HG03342 (cell line): ENCODE results near the gene CYREN.
"Not testable (repeated sequence)": the region's sequence is repeated elsewhere in the genome, so short reads cannot be mapped to it uniquely, and the experiment has no call there.

Experiments
- ATAC-seq: cut with Tn5 transposase; IDR thresholded peaks from one replicate; pipeline ENCODE4 v1.9.1; 2021; ENCODE audit warnings: mild to moderate bottlenecking, moderate library complexity; ENCODE audit not compliant: unreplicated experiment

CYREN gene

DNA sequence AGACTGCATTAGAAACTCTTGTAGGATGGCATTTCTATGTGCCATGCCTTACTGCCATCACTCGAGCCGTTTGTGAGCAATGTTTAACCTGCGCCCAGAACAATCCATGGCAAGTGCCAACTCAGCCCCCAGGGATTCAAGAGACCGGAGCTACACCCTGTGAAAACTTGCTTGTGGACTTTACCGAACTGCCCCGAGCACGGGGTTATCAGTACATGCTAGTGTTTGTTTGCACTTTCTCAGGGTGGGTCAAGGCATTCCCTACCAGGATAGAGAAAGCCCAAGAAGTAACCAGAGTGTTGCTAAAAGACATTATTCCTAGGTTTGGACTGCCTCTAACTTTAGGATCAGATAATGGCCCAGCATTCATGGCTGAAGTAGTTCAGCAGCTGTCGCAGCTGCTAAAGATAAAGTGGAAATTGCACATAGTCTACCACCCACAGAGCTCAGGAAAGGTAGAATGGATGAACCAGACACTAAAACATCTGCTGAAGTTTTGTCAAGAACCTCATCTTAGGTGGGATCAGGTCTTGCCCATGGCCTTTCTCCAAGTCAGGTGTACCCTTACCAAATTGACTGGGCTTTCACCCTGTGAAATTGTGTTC lies 8.9 kb upstream of the CYREN start:
- no peak for ATAC-seq

DNA sequence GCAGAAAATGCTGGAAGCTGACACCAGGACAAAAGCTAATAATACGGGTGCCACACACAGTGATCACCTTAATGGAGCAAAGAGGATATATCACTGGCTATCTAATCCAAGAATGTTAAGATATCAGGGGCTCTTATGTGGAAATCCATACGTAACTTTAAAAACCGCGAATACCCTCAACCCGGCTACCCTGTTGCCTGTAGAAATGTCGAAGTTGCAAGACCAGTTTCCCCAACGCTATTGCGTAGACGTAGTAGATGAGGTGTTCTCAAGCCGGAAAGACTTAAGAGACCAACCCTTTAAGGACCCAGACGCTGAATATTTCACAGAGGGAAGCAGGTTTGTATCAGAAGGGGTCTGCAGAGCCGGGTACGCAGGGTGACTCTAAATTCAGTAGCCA lies 7.9 kb upstream of the CYREN start:
- ATAC-seq, result no peak

DNA sequence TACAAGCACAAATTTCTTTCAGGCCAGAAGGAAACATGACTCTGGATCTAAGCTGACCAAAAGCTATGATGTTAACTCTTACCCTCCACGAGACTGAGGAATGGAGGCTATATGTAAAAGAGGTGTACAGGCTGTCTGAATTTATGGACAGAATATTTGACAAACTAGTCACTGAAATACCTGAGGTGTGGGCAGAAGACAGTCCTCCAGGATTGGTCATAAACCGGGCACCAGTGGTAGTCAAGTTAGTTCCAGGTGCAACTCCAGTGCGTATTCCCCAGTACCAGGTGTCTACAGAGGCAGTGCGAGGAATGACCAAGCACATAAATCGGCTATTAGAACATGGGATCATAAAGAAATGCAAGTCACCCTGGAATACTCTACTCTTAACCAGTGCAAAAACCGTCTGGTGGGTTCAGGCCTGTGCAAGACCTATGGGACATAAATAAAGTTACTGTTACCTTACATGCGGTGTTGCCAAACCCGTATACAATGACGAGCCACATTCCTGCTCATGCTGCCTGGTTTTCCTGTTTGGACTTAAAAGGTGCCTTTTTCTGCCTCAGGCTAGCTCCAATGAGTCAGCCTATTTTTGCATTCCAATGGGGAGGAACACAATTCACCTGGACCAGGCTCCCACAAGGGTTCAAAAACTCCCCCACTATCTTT lies 6.7 kb upstream of the CYREN start:
- ATAC-seq, result no peak

DNA sequence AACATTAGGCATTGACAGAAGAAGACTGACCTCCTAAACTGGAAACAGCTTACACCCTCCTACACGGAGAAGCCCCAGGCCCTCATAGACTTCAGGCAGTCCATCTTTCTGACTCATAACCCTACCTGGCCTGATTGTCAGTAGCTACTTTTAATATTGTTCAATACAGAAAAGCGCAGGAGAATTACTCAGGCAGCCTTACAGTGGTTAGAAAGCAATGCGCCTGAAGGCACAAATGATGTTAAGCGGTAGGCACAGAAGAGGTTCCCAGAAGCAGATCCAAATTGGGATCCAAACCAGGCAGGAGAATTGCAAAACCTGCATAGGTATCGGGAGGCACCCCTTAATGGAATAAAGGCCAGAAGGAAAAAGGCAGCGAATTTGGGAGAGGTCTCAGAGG lies 5.4 kb upstream of the CYREN start:
- no peak for ATAC-seq

DNA sequence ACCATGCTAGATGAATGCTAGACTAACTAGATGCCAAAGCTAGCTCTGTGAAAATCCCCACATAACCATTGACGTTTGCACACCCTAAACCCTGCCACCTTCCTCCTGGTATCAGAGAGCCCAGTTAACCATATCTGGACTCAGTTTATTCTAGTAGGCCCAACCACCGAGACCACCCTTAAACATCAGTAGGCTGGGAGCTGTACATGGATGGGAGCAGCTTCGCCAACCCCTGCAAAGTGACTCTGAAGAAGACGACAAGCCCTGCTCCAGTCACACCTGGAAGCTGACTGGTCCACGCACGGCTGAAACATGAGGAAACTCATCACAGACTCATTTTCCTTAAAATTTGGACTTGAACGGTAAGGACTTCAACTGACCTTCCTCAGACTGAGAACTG lies 4.4 kb upstream of the CYREN start:
- no peak for ATAC-seq

DNA sequence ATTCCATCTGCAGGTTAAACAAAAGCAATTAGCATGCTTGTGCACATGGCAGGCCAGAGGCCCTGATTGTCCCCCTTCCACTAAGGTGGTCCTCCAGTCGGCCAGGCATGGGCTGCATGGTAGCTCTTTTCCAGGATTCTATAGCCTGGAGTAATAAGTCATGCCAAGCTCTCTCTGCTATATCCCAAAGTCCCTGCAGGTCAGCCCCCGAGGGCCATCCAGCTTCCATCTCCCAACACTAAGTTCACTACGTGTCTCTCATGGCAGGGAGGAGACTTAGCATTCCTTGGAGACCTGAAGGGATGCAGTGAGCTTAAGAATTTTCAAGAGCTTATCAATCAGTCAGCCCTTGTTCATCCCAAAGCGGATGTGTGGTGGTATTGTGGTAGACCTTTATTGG lies 3.4 kb upstream of the CYREN start:
- ATAC-seq, result not testable (repeated sequence)

DNA sequence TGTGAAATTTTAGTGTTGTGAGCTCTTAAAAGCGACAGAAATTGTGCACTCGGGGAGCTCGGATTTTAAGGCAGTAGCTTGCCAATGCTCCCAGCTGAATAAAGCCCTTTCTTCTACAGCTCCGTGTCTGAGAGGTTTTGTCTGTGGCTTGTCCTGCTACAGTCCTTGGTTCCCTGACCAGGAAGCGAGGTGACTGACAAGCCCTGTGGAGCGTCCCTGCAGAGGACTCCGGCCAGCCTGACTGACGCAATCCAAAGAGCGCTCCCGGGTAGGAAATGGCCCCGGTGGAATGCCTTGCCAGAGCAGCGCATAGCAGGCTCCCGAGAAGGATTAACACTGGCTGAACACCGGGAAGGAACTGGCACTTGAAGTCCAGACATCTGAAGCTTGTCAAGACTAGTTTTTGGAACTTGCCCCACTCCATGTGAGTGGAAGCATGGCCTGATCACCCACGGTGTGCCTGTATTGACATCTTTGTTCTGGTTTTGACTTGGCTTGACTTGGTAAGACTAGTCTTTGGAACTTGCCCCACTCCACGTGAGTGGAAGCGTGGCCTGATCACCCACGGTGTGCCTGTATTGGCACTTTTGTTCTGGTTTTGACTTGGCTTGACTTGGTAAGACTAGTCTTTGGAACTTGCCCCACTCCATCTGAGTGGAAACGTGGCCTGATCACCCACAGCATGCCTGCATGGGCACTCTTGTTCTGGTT lies 1.2 kb upstream of the CYREN start:
- not testable (repeated sequence) for ATAC-seq

DNA sequence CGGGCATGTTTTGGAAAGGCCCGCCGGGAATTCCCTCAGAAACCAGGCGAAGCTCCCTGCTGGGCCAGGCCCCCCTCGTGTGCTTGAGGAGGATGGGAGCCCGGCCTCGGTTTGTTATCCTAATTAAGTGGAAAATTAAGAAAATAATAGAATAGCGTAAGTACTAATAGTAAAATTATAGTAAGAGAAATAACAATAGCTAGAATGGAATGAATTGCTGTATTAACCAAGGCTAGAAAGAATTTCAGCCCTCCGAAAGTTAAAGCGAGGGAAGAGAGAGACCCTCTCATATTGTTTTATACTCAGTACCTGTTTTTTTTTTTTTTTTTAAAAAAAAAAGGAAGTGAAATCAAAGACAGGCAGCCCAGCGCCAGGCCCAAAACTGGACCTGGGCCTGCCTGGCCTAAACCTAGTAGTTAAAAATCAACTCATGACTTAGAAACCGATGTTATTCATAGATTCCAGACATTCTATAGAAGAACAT lies 533 bp upstream of the CYREN start:
- peak; percentile 27 for ATAC-seq

DNA sequence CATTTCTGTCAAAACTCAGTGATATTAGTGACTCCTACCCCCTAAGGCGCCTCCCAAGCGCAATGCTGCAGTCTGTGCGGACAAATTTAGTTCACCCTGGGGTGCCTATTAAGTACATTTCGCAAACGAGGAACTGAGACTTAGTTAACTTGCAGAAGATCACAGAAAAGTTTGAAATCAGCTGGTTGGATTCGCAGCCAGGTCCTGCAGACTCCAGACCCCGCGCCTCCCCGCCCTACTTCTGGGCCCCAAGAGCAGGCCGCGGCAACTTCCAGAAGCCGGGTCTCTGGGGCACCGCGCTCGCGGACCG lies 588 bp downstream of the CYREN start:
- peak; percentile 10 for ATAC-seq

DNA sequence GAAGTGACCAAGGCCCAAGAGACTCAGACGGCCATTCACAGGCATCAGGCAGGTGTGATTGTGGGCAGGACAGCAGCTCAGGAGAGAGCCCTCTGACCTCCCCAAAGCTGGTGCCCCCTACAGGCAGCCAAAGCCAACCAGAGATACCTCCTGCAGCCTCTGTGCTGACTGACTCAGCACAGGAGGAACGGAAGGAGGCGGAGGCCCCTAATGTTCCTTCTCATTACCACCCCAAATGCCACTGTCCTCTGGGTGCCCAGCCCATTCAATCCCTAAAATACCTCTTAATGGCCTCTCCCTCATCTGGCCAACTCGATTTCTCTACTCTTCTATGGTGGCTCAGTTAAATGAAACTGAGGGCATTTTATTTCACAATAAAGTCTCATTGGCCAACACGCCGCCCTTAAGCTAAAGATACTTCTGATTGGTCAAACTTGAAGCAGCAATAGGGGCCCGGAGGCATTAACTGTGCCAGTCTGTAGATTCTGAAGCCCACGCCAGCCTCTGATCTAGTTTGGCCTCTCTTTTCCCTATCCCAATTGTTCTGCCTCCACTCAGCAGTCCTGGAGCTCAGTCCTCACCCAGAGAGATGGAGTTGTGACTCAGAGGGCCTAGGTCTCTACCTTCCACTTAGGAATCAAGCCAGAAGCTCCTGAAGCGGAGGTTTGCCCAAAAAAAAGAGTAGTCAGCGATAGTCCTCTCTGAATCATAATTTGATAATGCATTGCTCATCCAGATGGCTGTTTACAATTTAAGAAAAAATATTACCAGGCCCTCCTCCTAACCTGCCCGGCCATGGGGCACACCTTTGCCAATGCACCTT lies 1.2 kb downstream of the CYREN start:
- ATAC-seq, result peak; percentile 40

DNA sequence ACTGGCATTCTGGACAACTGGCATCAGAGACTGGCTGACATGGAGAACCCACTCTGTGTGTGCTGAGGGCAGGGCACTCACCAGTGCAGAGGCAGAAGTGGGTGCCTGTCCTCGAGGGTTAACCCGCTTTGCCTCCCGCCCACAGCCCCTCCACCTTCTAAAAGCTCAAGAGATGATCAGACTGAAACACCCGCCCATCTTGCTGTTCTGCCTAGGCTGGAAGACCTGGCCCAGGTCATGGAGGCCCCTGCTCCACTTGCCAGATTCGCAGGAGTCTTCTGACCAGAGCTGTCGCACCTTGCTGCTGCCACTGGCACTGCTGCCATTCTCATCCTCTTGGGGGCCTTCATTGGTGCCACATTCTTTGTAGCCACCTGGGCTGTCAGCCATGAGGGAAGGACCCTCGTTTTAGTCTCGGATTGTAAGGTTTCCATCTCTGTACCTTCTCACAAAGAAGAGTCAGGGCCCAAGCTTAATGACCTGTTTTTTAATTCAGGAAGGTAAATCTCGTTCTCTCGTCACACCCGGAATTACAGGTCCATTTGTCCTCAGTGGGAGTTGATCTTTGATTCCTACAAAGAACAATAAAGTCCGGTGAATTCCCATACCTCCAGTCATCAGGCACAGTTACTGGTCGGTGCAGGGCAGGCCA lies 1.9 kb downstream of the CYREN start:
- ATAC-seq, result no peak

DNA sequence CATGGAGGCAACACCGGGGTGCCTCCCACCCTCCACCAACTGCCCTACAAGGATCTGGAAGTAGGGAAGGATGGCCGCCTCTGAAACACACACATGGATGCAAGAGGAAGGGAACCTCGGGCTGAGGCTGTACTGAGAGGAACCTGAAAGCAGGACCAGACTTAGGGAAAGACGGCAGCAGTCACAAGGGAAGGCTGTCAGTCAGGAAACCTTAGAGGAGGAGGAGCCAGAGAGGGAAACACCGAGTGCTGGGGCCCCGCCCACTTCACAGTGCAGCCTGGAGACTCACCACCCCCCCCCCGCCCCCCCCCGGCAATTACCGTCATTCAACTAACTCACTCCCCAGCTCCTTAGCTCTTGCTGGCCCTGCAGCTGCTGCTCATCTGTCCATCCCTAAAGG lies 2.5 kb downstream of the CYREN start:
- no peak for ATAC-seq

DNA sequence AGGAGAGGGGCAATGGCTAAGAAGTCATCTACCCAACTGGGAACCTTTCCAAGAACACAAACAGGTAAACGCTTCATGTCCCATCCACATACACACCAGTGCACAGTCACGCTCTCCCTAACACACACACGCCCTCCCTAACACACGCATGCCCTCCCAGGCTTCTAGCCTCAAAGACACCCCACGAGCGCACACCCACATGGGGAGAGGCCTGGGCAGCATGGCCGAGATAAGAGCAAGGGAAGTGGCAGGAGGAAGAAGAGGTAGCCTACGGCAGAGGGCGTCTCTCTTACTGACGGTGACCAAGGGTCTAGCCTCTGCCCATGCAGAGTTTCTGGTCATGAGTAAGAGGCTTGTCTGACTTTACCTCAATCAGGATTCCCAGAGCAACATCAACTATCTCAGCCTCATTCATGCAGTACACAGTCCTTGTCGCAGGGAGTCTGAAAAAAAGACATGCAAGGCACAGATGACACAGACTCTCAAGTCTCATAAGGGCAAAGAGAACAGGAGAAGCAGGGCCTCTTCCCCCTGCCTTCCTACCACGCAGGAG lies 3.1 kb downstream of the CYREN start:
- ATAC-seq, result no peak

DNA sequence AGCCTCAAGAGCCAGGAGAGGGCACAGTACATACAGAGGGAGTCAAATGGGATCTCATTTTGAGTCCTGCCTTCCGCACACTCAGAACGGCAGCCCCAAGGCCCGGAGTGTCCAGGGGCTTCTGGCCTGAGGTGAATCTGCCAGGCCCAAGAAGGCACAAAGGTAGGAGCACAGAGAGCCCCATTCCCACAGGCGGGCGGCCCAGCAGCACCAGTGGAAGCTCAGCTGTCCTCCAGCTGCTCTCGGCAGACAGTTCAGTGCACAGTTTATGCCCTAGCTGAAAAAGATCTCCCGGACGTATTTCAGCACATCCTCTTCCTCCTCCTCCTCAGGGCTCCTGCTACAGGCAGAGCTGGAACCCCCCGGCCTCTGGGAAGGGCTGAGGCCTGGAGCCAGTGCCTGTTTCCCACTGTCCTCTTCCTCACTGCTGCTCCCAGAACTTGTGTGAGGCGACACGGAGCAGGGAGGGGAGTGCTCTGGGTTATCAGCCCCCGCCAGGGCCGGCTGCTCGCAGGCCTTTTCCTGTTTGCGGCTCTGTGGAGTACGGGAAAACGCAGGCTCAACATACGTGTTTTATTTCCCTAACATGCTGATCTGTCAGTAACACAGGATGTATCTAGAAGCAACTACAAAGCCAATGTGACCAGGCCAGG lies 4.0 kb downstream of the CYREN start:
- ATAC-seq, result no peak

DNA sequence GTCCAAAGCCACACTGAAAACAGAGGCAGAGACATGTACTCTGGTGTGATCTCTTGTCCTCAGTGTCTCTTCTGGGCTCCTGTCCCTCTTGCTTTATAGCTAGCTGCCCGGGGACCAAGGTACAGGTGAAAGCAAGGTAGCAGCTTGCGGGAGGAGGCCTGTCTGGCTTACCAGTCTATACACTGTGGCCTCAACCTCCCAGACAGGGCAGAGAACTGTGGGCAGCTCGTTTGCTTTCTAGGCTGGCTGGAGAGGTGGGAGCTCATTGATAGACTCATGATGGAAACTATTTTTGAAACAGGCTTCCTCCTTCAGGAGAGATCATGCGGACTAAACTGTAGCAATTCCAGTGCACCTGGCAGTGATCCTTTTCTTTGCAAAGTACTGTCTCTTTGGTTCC lies 4.6 kb downstream of the CYREN start:
- no peak for ATAC-seq

DNA sequence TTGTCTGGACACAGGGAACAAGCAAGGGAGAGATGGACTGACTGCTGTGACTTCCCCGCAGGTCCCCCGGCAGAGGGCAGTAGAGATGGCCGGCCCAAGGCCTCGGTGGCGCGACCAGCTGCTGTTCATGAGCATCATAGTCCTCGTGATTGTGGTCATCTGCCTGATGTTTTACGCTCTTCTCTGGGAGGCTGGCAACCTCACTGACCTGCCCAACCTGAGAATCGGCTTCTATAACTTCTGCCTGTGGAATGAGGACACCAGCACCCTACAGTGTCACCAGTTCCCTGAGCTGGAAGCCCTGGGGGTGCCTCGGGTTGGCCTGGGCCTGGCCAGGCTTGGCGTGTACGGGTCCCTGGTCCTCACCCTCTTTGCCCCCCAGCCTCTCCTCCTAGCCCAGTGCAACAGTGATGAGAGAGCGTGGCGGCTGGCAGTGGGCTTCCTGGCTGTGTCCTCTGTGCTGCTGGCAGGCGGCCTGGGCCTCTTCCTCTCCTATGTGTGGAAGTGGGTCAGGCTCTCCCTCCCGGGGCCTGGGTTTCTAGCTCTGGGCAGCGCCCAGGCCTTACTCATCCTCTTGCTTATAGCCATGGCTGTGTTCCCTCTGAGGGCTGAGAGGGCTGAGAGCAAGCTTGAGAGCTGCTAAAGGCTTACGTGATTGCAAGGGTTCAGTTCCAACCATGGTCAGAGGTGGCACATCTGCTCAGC lies 6.0 kb downstream of the CYREN start:
- no peak for ATAC-seq

DNA sequence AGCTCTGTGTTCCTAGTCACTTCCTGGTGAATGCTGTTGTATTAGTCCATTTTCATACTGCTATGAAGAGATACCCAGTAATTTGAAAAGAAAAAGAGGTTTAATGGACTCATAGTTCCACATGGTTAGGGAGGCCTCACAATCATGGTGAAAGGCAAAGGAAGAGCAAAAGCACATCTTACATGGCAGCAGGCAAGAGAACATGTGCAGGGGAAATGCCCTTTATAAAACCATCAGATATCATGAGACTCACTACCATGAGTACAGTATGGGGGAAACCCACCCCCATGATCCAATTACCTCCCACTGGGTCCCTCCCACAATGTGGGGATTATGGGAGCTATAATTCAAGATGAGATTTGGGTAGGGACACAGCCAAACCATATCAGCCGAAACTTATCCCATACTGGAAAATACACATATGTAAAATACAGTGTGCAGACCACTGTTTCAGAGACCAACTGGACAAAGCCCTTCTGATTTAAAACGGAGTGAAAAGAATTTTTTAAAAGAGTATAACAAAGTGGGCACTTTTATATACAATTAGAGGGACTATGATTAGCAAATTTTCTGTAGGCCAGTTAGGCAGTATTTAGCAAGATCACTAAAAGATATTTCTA lies 8.0 kb downstream of the CYREN start:
- ATAC-seq, result no peak

DNA sequence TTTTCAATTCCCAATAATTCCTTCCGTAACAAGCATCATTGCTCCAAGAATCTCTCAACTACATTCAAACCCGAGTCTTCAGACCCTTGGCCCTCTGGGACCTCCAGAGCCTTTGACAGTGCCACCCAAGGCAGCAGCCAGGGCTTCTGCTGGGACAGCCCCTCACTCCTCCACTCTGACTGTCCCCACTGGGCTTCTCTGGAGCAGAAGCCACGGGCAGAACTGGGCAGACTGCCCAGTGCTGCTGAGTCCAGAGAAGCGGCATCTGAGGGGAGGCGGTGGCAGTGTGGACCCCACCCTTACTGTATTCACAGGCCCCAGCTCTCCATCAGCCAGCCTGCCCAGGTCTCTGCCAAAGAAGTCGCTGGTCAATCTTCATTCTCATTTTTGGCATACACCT lies 8.8 kb downstream of the CYREN start:
- no peak for ATAC-seq
